ENCODE data around the gene DKKL1.

The DKKL1 gene

GRCh38 chr19:49400029-49400428, 36.4 kb downstream of the DKKL1 start:
- DNase-seq: no peak

- DNase-seq: no peak
Observed at GRCh38 chr19:49403404-49404187, 39.9 kb downstream of the DKKL1 start.

- no peak for DNase-seq
Observed at GRCh38 chr19:49407079-49407478, 43.4 kb downstream of the DKKL1 start.

GRCh38 chr19:49407482-49408015, 43.9 kb downstream of the DKKL1 start:
- DNase-seq: no peak

GRCh38 chr19:49408816-49409440, 45.3 kb downstream of the DKKL1 start:
- peak; percentile 19 for DNase-seq

- DNase-seq: peak; percentile 30
Observed at GRCh38 chr19:49409441-49410029, 45.9 kb downstream of the DKKL1 start.

GRCh38 chr19:49411681-49412326, 48.1 kb downstream of the DKKL1 start:
- DNase-seq: no peak

GRCh38 chr19:49413348-49413747, 49.7 kb downstream of the DKKL1 start:
- DNase-seq: no peak

GRCh38 chr19:49414256-49414655, 50.6 kb downstream of the DKKL1 start:
- DNase-seq: no peak

GRCh38 chr19:49415102-49415809, 51.6 kb downstream of the DKKL1 start:
- no peak for DNase-seq

- no peak for DNase-seq
Observed at GRCh38 chr19:49415810-49416200, 52.1 kb downstream of the DKKL1 start.

GRCh38 chr19:49417088-49417487, 53.4 kb downstream of the DKKL1 start:
- DNase-seq: no peak

GRCh38 chr19:49418511-49418910, 54.8 kb downstream of the DKKL1 start:
- no peak for DNase-seq

GRCh38 chr19:49419173-49419572, 55.5 kb downstream of the DKKL1 start:
- no peak for DNase-seq

- no peak for DNase-seq
Observed at GRCh38 chr19:49420227-49420626, 56.5 kb downstream of the DKKL1 start.

GRCh38 chr19:49421039-49421877, 57.6 kb downstream of the DKKL1 start:
- DNase-seq: peak; percentile 74

- DNase-seq: no peak
Observed at GRCh38 chr19:49421878-49422202, 58.2 kb downstream of the DKKL1 start.

- DNase-seq: peak; percentile 60
Observed at GRCh38 chr19:49422407-49423070, 58.9 kb downstream of the DKKL1 start.

- DNase-seq: no peak
Observed at GRCh38 chr19:49423071-49423984, 59.7 kb downstream of the DKKL1 start, which contains the start of gene PTH2. PTH2 (minus strand) TSS chr19:49423441; CDS start chr19:49423339, 102 bp downstream.

- no peak for DNase-seq
Observed at GRCh38 chr19:49423985-49424303, 60.3 kb downstream of the DKKL1 start.
